Posterior vena cava (tissue), 2 donors: ENCODE measurements around the gene ARHGDIG. TPM values are rescaled to one million over a fixed set of nuclear protein-coding genes. Genes with fewer than 3 reads are reported as not detected.
"Not testable (repeated sequence)": the region's sequence is repeated elsewhere in the genome, so short reads cannot be mapped to it uniquely, and the experiment has no call there.

Experiments
- DNase-seq: peaks from one replicate; pipeline ENCODE4 v3.0.0-alpha.2; 2020; ENCODE audit warnings: low spot score
- intact Hi-C, 2 donors: fragments of 100-400 bp; cut with DNase I; formaldehyde crosslinking; loops; one replicate each; pipeline versions ENCODE4 v1.14.1 to v1.14.2; 2022 to 2023
- long read RNA-seq, 2 donors: library from polyadenylated mRNA; unstranded; transcript quantifications; one replicate each; pipeline ENCODE4 v2.0.0, GENCODE V29; 2020 to 2021
- total RNA-seq, 2 donors: library from RNA; stranded (reverse); fragmentation: NEBNext Ultra II Directional; extraction: Animal tissue kit (Norgen Biotek cat#: 25700); gene quantifications; one replicate each; pipeline ENCODE4 v1.2.1, GENCODE V29; 2021
- donor health status: DM: yes; HTN: yes; CAD: no.
- donor health status: DM: yes; HTN: yes; CAD: no.

The ARHGDIG gene
- total RNA-seq = under 1 TPM; 0.38 to 0.97 TPM
- long read RNA-seq, donor 1, partial matches to known transcripts = 0 of 1 reads
- long read RNA-seq, donor 1, other reads (novel, unspliced or antisense) = 0 of 1 reads
- long read RNA-seq, donor 2 = 0 reads

GRCh38 chr16:280552-280951 lies at the start of gene ARHGDIG:
TSS of gene ARHGDIG (plus strand) at chr16:280591. CDS start at chr16:280681, 90 bp downstream.
- DNase-seq = no peak
- intact Hi-C loops = no loop called here

- intact Hi-C loops = no loop called here
- DNase-seq = no peak
Observed at GRCh38 chr16:230949-231348, 49.4 kb upstream of the ARHGDIG start.

GRCh38 chr16:234468-235305 lies 45.7 kb upstream of the ARHGDIG start, which contains the start of gene FAM234A:
TSS of gene FAM234A (plus strand) at chr16:234821. CDS start at chr16:254414, 19,593 bp downstream.
- DNase-seq = peak; percentile 98
- intact Hi-C loops = no loop called here

GRCh38 chr16:239948-240277 lies 40.5 kb upstream of the ARHGDIG start:
- intact Hi-C loops = no loop called here
- DNase-seq = no peak

- intact Hi-C loops = no loop called here
- no peak for DNase-seq
Observed at GRCh38 chr16:240559-240958, 39.8 kb upstream of the ARHGDIG start.

GRCh38 chr16:242281-242680 lies 38.1 kb upstream of the ARHGDIG start:
- intact Hi-C loops = no loop called here
- DNase-seq = no peak

- intact Hi-C loops = no loop called here
- DNase-seq = no peak
Observed at GRCh38 chr16:243348-243747, 37.0 kb upstream of the ARHGDIG start.

- DNase-seq = no peak
- intact Hi-C loops = no loop called here
Observed at GRCh38 chr16:245105-245504, 35.3 kb upstream of the ARHGDIG start.

- intact Hi-C loops = no loop called here
- DNase-seq = no peak
Observed at GRCh38 chr16:247027-247426, 33.4 kb upstream of the ARHGDIG start.

- DNase-seq = no peak
- intact Hi-C loops = no loop called here
Observed at GRCh38 chr16:249431-249830, 31.0 kb upstream of the ARHGDIG start.

- intact Hi-C loops = no loop called here
- no peak for DNase-seq
Observed at GRCh38 chr16:252366-253337, 27.7 kb upstream of the ARHGDIG start.

GRCh38 chr16:253833-254232 lies 26.6 kb upstream of the ARHGDIG start:
- intact Hi-C loops = no loop called here
- DNase-seq = no peak

GRCh38 chr16:254461-254860 lies 25.9 kb upstream of the ARHGDIG start:
- intact Hi-C loops = no loop called here
- no peak for DNase-seq

- intact Hi-C loops = no loop called here
- no peak for DNase-seq
Observed at GRCh38 chr16:255183-255582, 25.2 kb upstream of the ARHGDIG start.

- DNase-seq, intact Hi-C loops: not testable (repeated sequence)
Observed at GRCh38 chr16:258091-258490, 22.3 kb upstream of the ARHGDIG start.

- intact Hi-C loops = no loop called here
- no peak for DNase-seq
Observed at GRCh38 chr16:259226-259625, 21.2 kb upstream of the ARHGDIG start.

- intact Hi-C loops = no loop called here
- no peak for DNase-seq
Observed at GRCh38 chr16:259814-260253, 20.6 kb upstream of the ARHGDIG start.

GRCh38 chr16:260326-260725 lies 20.1 kb upstream of the ARHGDIG start:
- DNase-seq = no peak
- intact Hi-C loops = no loop called here

GRCh38 chr16:261031-261691 lies 19.2 kb upstream of the ARHGDIG start:
- DNase-seq = no peak
- intact Hi-C loops = no loop called here
